Bronchial epithelial cell (primary cell): ENCODE results near the gene TRIP13. TPM values are rescaled to one million over a fixed set of nuclear protein-coding genes. Genes with fewer than 3 reads are reported as not detected.

Experiments
- DNase-seq: peaks from one replicate; pipeline ENCODE4 v3.0.0-alpha.2; 2010; ENCODE audit warnings: low read depth
- FAIRE-seq: peaks from 2 replicates; lab custom pipeline; 2011; peaks lifted over from hg19 to GRCh38; lab: Jason Lieb, UNC
- H3K27me3 ChIP-seq: 2 replicates; pipeline ENCODE4 v1.5.1; 2011; ENCODE audit warnings: low read length; ENCODE audit not compliant: control insufficient read depth, insufficient read depth
- H3K36me3 ChIP-seq: 2 replicates; pipeline ENCODE4 v1.5.1; 2011; ENCODE audit warnings: low read length; ENCODE audit not compliant: control insufficient read depth, insufficient read depth
- H3K4me3 ChIP-seq: 2 replicates; pipeline ENCODE4 v1.5.1; 2011; ENCODE audit warnings: mild to moderate bottlenecking, low read depth, low read length, control low read depth
- CTCF ChIP-seq: IDR thresholded peaks from 2 replicates; pipeline ENCODE4 v1.5.1; 2011; ENCODE audit warnings: mild to moderate bottlenecking, moderate library complexity, low read length, control low read depth, inconsistent platforms; ENCODE audit not compliant: insufficient read depth, severe bottlenecking
- total RNA-seq: library from RNA; depleted of rRNA; stranded (reverse); fragments of >200 nt; gene quantifications from 2 replicates; pipeline ENCODE4 v1.2.1, GENCODE V29; 2014

Gene TRIP13
- total RNA-seq, 1 donor from 2014 or later, result 1.8 TPM

DNA sequence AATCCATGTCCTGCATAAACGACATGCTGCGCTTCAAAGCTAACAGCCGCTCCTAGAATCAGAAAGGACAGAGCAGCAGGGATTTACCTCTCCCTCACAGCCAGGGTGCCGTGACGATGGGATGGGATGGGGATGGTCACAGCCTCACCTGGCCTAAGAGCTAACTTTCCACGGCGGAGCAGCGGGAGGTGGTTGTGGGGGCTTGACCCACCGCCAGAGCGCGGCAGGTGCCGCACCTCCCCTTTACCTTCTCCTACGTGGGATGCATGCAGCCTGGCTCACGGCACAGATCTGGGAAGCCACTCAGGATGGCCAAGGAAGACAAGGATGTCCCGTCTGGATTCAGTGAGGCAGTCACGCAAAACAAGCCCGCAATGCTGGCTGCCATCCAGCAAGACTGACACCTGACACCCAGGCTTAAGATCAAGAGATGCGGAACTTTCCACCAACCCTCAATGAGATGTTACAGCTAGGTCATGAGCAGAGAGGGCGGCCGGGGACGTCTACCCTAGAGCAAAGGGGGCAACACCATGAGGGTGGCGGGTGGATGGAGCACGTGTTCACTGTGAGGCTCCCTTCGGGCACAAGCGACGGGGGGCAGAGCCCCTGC, 5.9 kb upstream of the TRIP13 start:
- Histone ChIP-seq H3K4me3 (no peak overlapping the region), H3K36me3 (peaks cover 62% of the 10 kb centered on the region), H3K27me3 (no peaks in the 10 kb centered on the region)
- FAIRE-seq (no peak), DNase-seq (no peak)
- TF ChIP-seq CTCF, result no peak

DNA sequence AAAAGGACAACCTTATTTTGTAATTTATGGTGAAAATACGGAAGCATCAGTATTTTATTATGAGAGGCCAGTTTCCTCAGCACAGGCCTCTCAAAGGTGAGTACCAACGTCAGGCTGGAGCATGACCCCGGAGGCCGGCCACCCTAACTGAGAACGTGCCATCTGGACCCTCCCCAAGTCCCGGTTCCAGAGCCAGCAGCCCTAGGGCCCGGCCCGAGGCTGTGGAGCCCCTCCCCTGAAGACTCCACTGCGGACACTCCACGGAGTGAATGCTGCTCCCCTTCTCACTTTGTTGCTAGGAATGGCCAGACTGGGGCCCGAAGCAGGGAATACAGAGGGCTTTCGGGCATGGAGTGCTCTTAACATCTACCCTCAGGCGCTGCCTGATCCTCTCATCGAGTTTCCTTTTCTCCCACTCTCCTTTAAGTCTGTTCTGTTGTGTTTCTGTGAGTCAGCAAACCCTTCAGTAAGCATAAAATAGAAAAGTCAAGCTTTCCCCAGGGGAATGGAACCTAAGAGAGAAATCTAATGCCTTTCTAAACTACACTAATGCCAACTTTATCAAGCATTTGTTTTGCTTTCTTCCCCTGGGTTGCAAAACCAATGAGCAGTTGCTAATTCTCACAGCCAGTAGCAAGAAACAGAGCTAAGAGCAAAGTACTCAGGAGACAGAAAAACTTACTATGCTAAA, 4.6 kb upstream of the TRIP13 start:
- Histone ChIP-seq H3K27me3 (no peaks in the 10 kb centered on the region), H3K36me3 (peaks cover 55% of the 10 kb centered on the region), H3K4me3 (no peak overlapping the region)
- DNase-seq (no peak), FAIRE-seq (no peak)
- TF ChIP-seq CTCF, result no peak

DNA sequence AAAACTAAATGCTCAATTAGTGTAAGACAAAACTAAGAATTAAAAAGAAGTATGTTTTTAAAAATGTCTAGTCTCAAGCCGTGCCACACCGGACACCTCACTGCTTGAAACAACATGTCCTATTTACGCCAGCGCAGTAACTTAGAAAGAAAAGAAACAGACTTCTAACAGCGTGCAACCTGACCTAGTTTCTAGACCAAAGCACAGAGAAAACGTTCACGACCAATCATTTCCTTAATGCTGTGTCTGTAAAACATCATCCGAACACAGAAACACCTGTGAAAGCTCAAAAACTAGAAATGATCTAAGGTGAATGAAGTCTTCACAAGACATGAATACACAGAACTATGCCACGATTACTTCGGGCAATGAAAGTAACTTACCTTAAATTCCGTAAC, 4.0 kb upstream of the TRIP13 start:
- no peak for FAIRE-seq
- H3K36me3 ChIP-seq, result peaks cover 51% of the 10 kb centered on the region
- TF ChIP-seq CTCF, result no peak
- no peak overlapping the region for H3K4me3 ChIP-seq
- H3K27me3 ChIP-seq, result no peaks in the 10 kb centered on the region
- DNase-seq, result no peak

- DNase-seq (no peak), FAIRE-seq (no peak)
- TF ChIP-seq CTCF, result no peak
- Histone ChIP-seq H3K36me3 (peaks cover 47% of the 10 kb centered on the region), H3K27me3 (no peaks in the 10 kb centered on the region), H3K4me3 (no peak overlapping the region)
Measured at GRCh38 chr5:889075-889710, 3.5 kb upstream of the TRIP13 start.

DNA sequence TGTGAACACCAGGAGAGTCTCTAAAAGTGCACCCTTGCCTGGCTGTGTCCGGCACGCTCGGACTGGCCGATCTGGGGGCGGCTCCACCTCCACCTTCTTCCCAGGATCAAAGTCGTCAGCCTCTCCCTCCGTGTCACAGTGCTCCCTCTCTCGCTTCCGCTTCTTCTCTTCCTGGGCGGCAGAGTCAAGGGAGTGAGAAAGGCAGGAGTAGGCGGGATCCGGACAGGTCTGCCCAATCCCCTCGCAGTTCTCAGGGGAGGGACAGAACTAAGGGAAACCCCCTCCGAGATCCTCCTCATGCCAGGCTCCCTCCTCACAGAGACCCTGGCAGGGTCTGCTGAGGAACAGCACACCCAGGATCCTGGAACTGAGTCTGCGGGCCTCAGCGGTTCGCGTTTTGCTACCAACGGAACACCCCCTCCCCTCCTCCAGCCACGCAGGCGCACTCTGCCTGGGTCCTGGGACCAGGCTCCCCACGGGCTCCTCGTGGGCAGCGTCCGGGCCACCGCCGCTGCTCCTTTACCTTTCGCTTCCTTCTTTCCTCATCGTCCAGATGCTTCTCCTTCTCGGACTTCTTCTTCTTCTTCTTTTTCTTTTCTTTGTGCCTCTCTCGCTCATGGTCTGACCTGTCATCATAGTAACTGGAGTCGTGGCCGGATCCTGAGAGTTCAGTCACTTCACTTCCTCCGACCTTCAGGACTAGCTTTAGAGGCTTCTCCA, 1.4 kb upstream of the TRIP13 start:
- Histone ChIP-seq H3K27me3 (no peaks in the 10 kb centered on the region), H3K36me3 (peaks cover 32% of the 10 kb centered on the region), H3K4me3 (peak overlapping the region; percentile 98)
- no peak for TF ChIP-seq CTCF
- FAIRE-seq (no peak), DNase-seq (no peak)
